HCT116 (cell line): ENCODE measurements around the gene PAFAH1B1.
"Not testable (repeated sequence)": the region's sequence is repeated elsewhere in the genome, so short reads cannot be mapped to it uniquely, and the experiment has no call there.

Source experiments
- CEBPB ChIP-seq: IDR thresholded peaks from 2 replicates; pipeline ENCODE4 v1.6.1; 2012; ENCODE audit warnings: low read depth
- EGR1 ChIP-seq: IDR thresholded peaks from 2 replicates; pipeline ENCODE4 v1.6.1; 2012; ENCODE audit warnings: low read depth
- EZH2phosphoT487 ChIP-seq: fragments of 200-600 bp; IDR thresholded peaks from 2 replicates; pipeline ENCODE4 v1.6.1; 2018; ENCODE audit warnings: antibody characterized with exemption, borderline replicate concordance
- POLR2A ChIP-seq: IDR thresholded peaks from 2 replicates; pipeline ENCODE4 v1.7.0; 2011; ENCODE audit warnings: borderline replicate concordance; ENCODE audit not compliant: insufficient read depth, insufficient read length; ENCODE audit errors: extremely low read depth
- POLR2AphosphoS5 ChIP-seq: IDR thresholded peaks from 2 replicates; pipeline ENCODE4 v1.6.1; 2011; ENCODE audit warnings: mild to moderate bottlenecking, low read depth, low read length, moderate library complexity
- TF ChIP-seq, protein P1 (sequence below), 3 experiments: fragments of 200-600 bp in 1 of 3; sonication (generic) in 1 of 3; IDR thresholded peaks in 2 of 3; conservative IDR thresholded peaks in 1 of 3; 2 replicates each; pipeline ENCODE4 v1.5.1; 2012 to 2017; ENCODE audit warnings: low read depth in 2 of 3, low read length in 2 of 3, antibody characterized with exemption in 1 of 3, borderline replicate concordance in 1 of 3, control low read depth in 1 of 3, mild to moderate bottlenecking in 1 of 3, mixed read lengths in 1 of 3, mixed run types in 1 of 3, moderate library complexity in 1 of 3; ENCODE audit not compliant: insufficient read depth in 1 of 3

DNA sequence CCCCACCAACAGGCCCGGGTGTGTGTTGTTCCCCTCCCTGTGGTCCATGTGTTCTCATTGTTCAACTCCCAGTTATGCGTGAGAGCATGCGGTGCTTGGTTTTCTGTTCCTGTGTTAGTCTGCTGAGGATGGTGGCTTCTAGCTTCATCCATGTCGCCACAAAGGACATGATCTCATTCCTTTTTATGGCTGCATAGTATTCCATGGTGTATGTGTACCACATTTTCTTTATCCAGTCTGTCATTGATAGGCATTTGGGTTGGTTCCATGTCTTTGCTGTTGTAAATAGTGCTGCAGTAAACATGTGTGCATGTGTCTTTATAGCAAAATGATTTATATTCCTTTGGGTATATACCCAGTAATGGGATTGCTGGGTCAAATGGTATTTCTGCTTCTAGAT lies 67.0 kb downstream of the PAFAH1B1 start:
- TF ChIP-seq, protein P1, sequence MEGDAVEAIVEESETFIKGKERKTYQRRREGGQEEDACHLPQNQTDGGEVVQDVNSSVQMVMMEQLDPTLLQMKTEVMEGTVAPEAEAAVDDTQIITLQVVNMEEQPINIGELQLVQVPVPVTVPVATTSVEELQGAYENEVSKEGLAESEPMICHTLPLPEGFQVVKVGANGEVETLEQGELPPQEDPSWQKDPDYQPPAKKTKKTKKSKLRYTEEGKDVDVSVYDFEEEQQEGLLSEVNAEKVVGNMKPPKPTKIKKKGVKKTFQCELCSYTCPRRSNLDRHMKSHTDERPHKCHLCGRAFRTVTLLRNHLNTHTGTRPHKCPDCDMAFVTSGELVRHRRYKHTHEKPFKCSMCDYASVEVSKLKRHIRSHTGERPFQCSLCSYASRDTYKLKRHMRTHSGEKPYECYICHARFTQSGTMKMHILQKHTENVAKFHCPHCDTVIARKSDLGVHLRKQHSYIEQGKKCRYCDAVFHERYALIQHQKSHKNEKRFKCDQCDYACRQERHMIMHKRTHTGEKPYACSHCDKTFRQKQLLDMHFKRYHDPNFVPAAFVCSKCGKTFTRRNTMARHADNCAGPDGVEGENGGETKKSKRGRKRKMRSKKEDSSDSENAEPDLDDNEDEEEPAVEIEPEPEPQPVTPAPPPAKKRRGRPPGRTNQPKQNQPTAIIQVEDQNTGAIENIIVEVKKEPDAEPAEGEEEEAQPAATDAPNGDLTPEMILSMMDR (IDR thresholded peaks at IDR 0.05 in 2 of 3, conservative IDR thresholded peaks at IDR 0.05 in 1 of 3; ENCODE audit: borderline replicate concordance in 1 of 3, insufficient read depth in 1 of 3, low read depth in 2 of 3, low read length in 2 of 3), result not testable (repeated sequence)
- TF ChIP-seq POLR2A, POLR2AphosphoS5, EZH2phosphoT487, EGR1, CEBPB: not testable (repeated sequence)
